GM12872 (cell line): ENCODE results near the gene WDR18.

Source experiments
- TF ChIP-seq, protein P1 (sequence below): IDR thresholded peaks from 3 replicates; pipeline ENCODE4 v1.5.1; 2011; ENCODE audit warnings: low read depth, mild to moderate bottlenecking, low read length, moderate library complexity; ENCODE audit not compliant: insufficient read depth

WDR18 gene

DNA sequence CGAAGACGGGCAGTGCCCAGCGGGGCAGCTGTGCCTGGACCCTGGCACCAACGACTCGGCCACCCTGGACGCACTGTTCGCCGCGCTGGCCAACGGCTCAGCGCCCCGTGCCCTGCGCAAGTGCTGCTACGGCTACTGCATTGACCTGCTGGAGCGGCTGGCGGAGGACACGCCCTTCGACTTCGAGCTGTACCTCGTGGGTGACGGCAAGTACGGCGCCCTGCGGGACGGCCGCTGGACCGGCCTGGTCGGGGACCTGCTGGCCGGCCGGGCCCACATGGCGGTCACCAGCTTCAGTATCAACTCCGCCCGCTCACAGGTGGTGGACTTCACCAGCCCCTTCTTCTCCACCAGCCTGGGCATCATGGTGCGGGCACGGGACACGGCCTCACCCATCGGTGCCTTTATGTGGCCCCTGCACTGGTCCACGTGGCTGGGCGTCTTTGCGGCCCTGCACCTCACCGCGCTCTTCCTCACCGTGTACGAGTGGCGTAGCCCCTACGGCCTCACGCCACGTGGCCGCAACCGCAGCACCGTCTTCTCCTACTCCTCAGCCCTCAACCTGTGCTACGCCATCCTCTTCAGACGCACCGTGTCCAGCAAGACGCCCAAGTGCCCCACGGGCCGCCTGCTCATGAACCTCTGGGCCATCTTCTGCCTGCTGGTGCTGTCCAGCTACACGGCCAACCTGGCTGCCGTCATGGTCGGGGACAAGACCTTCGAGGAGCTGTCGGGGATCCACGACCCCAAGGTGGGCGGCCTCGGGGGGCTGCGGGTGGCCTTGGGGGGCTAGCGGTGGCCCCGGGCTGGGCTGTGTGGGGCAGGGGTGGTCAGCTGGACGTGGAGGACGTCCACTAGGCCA is 20.9 kb downstream of the WDR18 start:
- TF ChIP-seq, protein P1, sequence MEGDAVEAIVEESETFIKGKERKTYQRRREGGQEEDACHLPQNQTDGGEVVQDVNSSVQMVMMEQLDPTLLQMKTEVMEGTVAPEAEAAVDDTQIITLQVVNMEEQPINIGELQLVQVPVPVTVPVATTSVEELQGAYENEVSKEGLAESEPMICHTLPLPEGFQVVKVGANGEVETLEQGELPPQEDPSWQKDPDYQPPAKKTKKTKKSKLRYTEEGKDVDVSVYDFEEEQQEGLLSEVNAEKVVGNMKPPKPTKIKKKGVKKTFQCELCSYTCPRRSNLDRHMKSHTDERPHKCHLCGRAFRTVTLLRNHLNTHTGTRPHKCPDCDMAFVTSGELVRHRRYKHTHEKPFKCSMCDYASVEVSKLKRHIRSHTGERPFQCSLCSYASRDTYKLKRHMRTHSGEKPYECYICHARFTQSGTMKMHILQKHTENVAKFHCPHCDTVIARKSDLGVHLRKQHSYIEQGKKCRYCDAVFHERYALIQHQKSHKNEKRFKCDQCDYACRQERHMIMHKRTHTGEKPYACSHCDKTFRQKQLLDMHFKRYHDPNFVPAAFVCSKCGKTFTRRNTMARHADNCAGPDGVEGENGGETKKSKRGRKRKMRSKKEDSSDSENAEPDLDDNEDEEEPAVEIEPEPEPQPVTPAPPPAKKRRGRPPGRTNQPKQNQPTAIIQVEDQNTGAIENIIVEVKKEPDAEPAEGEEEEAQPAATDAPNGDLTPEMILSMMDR: no peak

DNA sequence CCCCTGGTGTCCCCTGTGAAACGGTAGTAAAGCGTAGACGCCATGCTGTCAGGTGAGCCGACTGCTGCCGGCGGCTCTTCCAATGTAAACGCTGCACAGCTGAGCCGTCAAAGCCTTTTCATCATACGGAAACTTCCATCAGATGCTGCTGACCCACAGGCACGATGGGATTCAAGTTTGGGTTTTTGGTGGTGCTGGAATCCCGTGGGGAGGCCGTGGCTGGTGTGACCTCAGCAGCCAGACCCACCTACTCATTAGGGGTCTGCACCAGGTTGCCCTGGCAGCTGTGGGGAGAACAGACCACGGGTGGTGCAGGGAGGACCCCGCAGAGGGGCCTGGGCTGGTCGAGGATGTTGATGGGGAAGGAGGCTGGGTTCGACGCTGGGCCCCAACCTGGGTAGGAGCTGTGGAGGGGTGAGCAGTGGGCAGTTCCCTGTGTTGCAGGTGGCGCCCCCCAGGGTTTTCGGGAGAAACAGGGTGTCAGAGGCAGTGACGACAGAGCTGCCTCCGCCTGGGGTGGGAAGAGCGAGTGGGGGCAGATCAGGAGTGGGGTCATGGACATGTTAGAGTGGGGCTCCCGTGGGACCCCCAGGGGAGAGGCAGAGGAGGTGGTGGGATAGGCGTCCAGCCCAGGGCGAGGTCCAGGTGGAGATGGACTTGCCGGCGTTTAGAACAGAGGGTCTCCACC is 22.7 kb downstream of the WDR18 start:
- TF ChIP-seq, protein P1: no peak

DNA sequence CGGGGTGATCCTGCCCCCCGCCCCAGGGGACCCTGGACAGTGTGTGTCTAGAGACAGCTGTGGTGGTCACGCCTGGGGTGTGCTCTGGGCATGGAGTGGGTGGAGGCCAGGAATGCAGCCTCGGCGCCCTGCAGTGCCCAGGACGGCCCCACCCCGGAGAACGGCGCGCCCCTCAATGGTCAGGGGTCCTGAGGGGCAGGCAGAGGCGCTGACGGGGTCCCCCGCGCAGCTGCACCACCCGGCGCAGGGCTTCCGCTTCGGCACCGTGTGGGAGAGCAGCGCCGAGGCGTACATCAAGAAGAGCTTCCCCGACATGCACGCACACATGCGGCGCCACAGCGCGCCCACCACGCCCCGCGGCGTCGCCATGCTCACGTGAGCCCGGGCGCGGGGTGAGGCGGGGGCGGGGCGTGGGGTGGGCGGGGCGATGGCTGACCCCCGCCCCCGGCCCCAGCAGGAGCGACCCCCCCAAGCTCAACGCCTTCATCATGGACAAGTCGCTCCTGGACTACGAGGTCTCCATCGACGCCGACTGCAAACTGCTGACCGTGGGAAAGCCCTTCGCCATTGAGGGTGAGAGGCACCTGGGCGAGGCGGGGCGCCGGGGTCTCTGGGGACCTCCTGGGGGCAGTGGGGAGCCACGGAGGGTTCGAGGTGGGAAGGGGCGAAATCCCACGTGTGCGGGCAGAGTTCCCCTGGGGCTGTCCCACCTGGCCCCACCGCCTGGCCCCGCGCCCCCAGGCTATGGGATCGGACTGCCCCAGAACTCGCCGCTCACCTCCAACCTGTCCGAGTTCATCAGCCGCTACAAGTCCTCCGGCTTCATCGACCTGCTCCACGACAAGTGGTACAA is 23.5 kb downstream of the WDR18 start:
- TF ChIP-seq, protein P1: no peak

DNA sequence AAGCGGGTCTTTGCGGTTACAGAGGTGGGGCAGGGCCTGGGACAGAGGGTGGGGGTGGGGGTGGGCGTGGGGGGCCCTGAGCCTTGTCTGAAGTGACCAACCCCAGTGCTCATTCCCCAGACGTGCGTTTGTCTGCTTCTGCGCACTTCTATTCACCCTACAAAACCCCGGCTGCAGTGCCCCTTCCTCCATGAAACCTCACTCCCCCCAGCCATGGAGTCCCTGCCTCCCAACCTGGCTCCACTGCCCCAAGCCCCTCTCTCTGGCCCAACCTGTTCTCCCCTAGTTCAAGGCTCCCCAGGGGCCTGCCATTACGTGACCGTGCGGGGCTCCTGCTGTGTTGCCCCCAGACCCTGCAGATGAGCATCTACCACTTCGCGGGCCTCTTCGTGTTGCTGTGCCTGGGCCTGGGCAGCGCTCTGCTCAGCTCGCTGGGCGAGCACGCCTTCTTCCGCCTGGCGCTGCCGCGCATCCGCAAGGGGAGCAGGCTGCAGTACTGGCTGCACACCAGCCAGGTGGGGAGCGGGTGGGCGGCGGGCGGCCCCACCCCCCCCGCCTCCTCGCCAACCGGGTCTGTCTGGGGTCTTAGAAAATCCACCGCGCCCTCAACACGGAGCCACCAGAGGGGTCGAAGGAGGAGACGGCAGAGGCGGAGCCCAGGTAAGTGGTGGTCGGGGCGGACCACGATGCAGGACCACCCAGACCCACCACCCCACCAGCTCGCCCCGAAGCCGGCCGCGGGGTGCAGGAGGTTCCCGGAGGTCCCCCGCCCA is 24.3 kb downstream of the WDR18 start:
- TF ChIP-seq, protein P1: no peak

DNA sequence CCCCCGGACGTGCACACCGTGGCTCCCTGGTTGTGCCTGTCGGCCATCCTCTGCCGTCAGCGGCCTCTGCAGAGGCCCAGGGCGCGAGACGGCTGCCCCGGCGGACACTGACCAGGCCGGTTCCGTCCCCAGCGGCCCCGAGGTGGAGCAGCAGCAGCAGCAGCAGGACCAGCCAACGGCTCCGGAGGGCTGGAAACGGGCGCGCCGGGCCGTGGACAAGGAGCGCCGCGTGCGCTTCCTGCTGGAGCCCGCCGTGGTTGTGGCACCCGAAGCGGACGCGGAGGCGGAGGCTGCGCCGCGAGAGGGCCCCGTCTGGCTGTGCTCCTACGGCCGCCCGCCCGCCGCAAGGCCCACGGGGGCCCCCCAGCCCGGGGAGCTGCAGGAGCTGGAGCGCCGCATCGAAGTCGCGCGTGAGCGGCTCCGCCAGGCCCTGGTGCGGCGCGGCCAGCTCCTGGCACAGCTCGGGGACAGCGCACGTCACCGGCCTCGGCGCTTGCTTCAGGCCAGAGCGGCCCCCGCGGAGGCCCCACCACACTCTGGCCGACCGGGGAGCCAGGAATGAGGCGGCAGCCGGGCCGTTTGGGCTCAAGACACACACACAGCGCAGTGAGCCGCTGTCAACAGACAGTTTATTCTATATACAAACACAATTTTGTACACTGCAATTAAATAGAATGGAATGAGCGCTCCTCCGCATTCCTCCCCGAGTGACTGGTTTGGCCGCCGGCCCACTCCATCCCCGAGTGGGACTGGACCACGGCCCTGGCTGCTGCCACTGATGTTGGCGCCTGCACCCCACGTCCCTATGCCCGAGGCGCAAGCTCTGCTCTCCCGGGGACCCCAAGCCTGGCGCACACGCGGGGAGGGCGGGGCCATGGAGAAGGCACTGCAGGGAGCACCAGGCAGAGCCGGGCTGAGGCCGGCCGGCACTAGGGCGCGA is 25.2 kb downstream of the WDR18 start:
- TF ChIP-seq, protein P1: no peak

DNA sequence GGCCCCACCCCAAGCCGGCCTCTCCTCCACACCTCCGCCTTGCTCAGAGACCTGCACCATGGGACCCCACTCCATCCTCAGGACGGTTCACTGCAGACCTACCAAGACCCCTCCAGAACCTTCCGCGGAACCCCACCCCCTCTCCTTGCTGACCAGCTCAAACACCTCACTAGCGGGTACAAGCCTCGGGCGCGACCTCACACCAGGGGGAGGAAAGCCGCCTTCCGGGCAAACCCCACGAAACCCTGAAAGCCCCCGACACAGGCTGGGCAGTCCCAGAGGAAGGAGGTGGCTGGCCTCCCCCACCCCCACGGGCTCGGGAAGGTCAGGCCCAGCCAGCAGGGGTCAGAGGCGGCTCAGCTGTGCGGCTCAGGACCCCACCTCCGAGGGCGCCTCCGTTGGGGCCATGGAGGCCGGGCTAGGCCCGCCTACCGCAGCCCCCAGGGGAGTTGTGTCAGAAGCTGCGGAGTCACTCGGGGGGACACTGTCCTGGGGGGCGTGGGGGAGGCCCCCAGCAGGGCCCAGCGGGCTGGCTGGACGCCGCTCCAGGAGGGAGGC is 25.9 kb downstream of the WDR18 start:
- TF ChIP-seq, protein P1: no peak
